GM20431 (cell line): Measurements from ENCODE around the gene ADI1.
"Not testable (repeated sequence)": the region's sequence is repeated elsewhere in the genome, so short reads cannot be mapped to it uniquely, and the experiment has no call there.

ENCODE experiments used
- in situ Hi-C: fragments of 300-500 bp; cut with MseI, MboI; formaldehyde crosslinking; loops from one replicate; pipeline ENCODE4 v1.15.0; 2020; ENCODE audit warnings: low sequenced_read_pairs; ENCODE audit not compliant: unreplicated experiment

The ADI1 gene

DNA sequence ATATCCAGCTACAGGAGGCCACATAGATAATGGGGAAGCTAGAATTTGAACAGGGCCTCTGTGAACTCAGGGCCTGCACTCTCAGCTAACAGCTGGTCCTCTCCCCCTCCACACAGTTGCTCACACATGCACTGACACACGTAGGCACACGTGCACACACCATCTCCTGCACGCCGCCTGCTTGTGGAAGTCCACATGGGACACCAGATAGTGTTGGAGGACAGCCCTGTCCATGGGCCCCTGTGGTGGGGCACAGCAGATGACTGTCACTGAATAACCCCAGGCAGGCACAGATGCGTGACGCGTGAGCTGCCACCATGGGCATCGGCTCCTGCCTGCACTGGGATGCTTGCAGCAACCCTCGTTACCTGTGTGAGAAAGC, 52.9 kb downstream of the ADI1 start:
- in situ Hi-C loops, result no loop called here

DNA sequence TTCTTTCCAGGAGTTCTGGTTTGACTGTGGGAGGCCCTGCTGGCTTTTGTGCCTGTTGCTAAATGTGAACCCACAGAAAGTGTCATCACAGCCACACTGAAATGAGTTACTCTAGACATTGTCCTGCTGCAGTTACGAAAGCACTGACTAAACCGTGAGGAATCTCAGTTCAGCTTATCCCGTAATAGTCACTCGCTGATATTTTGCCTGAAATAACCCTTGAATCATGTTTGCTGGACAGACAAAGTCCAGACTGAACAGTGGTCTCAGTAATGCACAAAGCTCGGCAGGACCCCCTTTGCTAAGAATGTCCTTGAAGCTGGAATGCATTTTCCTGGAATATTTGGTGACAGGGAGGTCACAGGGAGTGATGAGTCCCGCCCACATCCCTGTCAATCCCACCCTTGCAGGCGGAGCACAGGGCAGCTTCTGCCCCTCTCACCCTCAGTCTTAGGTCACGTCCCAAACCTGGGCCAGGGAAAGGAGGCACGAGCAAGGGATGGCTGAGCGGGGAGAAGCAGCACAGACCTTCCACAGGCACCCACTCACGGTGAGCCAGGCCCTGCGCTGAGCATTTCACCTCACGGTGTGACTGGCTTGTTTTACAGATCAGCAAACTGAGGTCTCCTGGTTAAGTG, 53.4 kb downstream of the ADI1 start:
- in situ Hi-C loops, result no loop called here

DNA sequence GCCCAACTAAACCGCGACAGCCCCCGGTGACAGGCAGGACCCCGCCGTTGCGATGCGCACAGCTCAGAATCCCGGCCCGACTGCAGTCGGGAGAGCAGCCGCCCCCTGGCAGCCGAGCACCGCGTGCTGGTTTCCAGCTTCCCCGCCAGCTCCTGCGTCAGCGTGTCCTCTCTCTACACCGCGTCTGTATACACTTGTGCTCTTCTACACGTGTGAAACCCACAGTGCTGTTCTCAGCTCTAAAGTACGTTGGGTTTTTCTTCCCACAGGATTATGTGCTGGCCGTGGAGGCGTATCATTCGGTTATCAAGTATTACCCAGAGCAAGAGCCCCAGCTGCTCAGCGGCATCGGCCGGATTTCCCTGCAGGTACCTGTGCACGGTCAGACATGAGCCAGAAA, 54.0 kb downstream of the ADI1 start:
- in situ Hi-C loops, result no loop called here

DNA sequence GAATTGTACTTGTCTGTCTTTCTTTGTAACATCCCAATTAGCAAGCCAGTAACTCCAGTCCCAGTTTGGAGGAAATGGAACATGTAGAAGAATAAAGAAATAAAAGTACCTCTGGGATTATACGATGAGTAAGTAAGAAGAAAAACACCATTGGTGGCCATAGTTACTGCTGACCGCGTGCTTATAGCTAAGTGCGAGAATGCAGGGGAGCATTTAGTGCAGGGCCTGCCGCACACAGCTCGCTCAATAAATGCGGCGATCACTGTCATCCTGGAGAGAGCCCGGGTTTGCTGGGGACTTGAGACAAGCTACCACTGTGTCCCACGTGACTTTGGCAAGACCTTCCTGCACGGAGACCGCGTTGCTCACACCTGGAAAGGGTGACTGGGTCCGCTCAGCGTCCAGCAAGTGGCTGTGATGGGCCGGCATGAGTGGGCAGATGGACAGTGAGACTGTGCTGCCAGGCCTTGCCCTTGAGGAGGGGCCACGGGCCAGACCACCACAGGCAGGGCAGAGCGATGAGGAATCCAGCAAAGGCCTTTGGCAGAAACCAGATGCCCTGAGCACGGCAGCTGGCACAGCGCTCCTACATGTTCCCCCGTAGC, 54.8 kb downstream of the ADI1 start:
- in situ Hi-C loops, result no loop called here

DNA sequence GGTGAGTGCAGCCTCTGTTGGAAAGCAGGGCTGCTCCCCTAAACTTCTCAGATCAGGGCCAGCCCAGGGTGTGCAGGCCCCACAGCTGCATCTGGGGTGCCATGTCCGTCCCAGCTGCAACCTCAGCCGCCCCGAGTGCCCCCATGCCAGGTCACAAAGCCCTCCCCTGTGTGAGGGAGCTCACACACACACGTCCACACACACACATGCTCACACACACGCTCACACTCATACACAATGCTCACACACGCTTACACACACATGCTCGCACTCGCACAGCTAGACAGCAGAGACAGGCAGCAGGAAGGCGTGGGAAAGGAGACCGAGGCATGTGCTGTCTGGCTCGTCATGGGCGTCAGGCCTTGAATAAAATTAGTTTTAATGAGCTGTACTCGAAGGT, 55.4 kb downstream of the ADI1 start:
- in situ Hi-C loops, result no loop called here

DNA sequence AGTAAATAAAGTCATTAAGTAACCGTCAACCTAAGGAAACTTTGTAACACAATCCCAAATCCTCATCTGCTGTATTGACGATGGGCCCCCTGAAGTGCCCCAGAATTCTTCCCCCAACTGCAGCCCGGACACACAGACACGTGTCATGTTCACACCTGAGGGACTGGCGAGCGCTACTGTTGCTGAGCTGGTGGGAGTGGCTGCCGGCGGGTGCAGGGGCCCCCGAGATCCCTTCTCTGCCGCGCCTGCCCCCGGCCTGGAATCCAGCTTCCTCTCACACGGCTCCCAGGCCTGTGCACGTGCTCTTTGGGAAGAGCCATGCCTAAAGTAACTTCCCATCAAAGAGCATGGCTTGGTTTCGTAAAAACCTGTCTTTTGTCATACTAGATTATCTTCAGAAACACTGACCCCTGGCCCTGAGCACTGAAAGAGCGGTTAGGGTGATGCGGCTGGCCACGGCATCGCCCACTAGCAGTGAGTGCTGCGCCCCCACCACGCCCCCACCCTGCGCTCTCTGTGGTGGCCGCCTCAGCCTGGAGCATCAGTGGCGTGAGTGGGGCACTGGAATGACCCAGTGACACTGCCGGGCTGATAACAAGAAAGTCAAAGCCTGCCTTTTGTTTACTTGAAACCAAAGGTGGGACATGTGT, 56.0 kb downstream of the ADI1 start:
- in situ Hi-C loops, result no loop called here

DNA sequence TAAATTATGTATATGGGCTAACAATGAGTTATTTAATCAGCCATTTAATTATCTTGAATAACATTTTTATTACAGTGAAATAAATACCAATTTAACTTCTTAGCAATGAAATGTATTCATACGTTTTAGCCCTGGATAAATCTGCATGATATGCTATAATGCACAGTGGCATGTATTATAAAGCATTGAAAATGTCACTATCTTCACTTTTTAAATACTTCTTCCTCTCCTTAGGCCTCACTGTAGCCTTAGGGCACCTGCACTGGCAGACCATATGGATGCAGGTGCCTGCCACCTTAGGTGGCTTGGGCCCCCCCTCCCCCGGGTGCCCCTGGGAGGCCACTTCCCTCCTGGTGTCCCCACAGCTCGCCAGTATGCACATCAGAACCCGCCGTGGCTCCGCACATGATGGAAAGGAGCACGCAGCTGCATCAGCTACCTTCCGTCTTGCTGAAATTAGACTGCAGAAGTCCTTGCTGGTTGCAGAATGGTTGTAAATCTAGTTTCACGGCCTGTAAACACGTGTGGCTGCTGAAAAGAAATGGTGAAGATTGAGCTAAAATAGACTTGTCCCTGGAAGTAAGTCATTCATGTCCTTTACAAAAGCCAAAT, 56.7 kb downstream of the ADI1 start:
- in situ Hi-C loops, result no loop called here

DNA sequence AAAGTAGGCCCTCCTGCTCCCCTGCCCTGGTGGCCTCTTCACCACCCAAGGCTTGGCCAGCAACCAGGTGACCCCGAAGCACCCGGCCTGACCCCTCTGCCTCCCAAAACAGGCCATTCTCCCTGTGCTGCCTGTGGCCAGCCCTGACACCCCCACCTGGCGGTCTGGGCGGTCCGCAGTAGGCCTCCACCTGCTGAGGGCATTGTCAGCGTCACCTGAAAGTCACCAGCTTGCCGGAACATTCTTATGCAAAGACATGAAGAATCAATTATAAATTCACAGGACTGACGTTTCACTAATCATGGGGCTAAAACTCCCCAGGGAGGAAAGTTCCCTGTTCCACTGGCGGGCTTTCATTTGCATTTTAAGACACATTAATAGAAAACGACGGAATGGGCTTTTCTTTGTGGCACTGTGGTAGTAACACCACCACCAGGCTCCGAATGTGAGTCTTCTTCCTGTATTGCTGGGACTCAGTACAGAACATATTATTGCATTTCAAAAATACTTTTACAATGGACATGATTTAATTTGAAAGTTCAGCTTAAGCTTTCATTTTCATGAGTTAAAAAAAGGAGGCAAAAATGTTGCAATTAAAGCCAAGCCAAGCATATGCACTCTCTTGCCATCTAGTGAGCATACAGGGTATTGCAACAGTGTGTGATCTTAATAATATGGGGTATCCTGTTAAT, 57.4 kb downstream of the ADI1 start:
- in situ Hi-C loops, result no loop called here

DNA sequence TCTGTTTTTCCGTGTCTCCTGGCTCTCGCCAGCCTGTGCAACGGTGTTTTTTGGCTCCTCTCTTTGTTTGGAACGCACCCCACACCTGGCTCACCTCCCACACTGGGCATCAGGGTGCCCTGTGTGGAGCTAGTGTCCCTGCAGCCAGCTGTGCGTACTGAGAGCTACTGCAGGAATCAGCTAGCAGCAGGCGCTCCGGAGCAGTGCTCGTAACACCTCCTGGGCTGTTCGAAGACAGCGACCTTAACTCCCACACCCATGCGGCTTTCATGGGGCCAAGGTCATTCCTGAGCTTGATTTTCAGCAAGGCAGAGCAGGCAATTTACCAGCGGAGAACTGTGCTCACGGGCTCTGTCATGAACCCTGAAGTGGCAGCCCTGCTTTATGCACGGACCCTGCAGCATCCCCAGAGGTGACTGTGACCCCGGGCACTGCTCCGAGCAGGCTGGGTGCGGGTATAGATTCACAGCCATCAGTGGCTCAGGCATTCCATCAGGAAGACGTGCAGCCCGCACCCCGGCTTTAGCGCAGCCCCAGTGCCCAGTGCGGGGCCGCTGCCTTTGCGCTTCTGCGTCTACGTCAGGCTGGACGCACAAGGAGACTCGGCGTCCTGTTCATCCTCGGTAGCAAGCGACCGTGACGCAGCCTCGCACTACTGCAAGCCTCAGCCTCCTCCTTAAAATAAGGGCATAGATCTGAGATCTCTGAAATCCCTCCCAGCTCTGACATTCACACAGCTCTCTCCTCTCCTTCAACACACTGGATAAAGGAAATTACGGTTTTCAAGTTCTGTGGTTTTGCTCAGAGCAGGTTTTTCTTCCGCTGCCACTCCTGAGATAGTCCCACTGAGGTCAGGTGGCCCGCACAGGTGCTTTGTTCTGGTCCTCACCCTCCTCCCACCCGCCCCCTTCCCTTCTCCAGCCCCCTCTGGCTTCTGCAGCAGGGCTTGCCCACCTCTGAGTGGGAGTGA, 58.2 kb downstream of the ADI1 start:
- in situ Hi-C loops, result no loop called here

DNA sequence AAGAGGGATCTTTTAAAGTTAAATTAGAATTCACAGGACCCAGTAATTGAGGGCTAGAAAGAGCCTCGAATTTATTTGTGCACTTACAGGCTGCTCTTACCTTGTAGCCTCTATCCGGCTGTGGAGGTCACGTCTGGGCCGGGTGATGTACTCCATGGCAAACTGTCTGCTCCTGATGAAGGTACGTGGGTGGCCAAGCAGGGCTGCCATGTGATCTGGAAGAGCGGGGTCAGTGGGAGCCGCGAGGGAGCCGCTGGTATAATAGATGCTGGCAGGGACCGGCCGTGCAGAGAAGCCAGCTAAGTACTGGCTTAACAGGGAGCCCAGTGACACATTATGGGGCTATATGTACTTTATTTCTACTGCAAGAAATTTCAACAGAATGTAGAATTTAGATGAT, 59.2 kb downstream of the ADI1 start:
- in situ Hi-C loops, result no loop called here

DNA sequence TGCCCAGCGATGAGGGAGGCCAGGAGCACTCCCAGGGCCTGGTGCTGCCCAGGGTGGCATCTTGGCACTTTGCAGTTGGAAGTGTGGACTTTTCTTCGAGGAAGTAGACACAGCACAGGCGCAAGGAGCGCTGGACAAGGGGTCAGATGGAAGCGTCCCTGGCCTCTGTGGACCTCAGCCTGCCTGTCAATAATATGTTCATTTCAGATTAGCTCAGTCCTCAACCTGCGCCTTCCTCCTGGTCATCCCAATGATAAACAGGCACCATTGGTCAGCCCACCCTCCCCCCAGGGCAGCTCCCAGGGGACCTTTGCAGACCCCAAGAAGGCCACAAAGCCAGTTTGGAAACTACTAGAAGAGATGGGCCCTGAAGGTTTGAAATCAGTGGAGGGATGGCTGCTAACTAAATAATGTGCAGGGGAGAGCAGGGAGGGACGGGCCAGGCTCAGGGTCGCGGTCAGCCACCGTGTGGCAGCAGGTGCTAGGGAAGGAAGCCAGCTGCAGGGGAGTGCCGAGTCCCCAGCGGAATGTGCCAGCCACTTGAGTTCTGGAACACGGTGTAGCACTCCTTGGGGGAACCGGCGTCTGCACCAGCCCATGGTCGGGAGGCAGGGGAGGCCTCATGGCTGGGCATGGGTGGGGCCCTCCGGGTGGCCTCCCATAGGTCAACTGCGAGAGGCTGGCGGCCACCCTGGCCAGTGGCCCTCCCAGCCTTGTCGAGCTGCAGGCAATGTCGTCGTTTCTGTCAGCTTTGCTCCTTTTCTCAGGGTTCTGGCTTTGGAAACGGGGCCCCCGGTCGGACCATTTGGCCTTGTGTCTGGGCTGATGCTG, 59.9 kb downstream of the ADI1 start:
- in situ Hi-C loops, result no loop called here

DNA sequence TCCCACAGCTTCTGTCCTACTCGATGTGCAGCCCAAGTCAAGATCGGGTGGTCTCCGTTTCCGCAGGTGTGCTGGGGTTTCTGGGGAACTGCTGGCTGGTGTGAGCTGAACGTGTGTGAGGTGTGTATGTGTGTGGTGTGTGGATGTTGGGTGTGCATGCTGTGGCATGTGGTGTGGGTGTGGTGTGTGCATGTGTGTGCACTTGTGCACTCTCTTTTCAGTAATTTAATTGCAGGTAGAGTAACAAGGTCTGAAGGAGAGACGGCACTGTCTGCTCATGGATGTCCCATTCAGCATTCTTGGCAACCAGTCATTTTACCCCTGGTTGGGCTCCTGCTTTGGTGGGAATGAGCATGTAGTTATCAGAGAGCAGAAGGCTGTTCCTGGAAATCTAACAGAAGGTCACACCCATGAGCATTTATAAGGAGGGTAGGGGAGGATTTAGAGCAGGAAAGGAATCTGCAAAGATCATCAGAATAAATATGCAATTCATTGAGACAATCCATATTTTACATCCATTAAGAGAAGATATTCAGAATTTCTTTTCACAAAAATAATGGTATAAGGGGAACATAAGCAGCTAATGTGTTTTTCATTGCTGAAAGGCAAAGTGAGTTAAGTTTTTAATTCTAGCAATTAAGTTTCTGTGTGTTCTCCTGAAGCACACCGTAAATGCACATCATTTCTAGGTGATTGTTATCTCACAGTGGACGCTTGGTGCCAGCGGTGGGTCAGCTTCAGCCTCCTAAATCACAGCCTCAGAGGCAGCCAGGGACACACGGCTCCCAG, 60.7 kb downstream of the ADI1 start:
- in situ Hi-C loops, result no loop called here

DNA sequence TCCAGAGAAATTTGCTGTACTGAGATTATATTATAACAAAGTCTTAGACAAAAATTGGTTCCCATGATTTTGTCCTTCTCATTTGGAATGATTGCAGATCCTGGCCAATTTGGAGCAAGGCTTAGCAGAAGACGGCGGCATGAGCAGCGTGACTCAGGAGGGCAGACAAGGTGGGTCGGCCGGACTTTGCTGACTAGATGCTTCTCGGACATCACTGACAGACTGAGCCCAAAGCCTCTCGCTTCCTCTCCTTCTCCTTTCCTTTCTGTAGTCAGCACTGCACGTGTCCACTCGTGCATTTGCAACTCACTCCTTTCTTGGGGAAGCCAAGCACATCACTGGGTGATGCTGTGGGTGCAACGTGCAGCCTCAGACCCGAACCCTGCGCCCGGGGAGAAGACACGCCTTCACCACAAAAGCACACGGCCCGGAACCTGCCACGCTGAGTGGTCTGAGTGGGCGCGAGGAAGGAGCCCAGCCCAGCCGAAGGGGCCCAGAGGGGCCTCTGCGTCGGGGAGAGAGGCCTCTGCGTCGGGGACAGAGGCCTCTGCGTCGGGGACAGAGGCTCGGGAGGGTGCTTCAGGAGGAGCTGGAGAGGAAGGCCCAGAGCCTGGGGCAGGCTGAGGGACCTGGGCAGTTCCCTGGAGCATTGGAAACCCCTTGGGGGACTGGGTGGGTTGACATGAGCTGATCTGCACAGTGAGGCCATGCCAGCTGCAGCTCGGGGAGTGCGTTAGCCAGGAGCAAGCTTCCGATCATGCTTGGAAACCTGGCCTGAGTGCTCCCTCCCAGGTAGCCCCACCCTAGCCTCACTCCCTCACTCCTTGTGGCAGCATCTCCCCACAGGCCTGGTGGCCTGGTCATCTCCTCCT, 61.6 kb downstream of the ADI1 start:
- in situ Hi-C loops, result no loop called here

DNA sequence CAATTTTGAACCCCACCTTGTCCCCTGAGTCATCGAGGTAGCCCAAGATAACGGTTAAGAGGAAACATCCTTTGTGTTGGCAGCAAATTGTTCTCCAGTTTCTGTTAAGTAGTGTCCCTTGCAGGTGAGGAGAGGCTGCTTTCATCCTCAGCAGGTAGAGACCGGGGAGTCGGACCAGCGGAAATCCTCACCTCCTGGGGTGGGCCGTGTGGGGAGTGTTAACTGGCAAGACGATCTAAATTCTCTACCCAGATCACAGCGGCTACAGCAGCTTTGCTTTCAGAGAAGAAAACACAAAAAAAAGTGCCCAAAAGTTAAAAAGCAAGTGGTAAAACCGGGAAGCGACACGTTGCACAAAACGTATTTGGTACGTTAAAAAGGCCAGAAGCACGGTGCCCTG, 63.2 kb downstream of the ADI1 start:
- in situ Hi-C loops, result no loop called here

DNA sequence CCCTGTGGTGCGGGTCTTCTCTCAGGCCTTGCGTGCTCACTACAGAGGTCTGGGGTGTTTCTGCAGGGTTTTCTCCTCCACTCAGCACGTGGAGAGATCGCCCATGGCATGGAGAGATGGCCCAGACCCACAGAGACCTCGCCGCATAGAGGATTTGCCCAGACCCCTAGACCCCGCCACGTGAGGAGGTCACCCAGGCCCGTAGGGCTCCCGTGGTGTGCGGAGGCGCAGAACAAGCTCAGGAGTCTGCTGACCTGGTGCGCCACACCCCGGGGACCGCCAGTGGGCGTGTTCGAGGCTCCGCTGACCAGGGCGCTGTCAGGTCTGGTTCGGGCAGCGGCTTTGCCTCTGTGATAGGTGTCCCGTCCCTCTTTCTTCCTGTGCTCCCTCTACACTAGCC, 64.5 kb downstream of the ADI1 start:
- in situ Hi-C loops, result no loop called here

DNA sequence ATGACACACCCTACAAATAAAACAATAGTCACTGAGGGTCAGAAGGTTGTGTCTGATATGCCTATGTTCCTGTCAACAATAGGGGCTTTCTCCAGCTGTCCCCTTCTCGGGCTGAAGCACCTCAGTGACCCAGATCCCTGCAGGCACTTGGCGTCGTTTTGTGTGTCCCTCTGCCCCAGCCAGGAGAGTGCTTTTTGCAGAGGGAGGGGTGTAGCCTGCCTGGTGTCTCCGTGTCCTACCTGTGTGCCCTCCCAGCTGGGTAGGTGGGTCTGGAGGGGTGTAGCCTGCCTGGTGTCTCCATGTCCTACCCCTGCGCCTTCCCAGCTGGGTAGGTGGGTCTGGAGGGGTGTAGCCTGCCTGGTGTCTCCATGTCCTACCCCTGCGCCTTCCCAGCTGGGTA, 65.3 kb downstream of the ADI1 start:
- in situ Hi-C loops, result not testable (repeated sequence)
